ENCODE results near the gene SH3TC1.

GRCh38 chr4:8167291-8167690 is 31.8 kb upstream of the SH3TC1 start:
- TF ChIP-seq CTCF (IDR thresholded peaks at IDR 0.05; ENCODE audit: low read depth, low read length, poor library complexity, severe bottlenecking) (no peak), EZH2phosphoT487 (IDR thresholded peaks at IDR 0.05; ENCODE audit: borderline replicate concordance, low read length) (no peak)
